GM12878 (cell line): ENCODE data around the gene MSX1. TPM values are rescaled to one million over a fixed set of nuclear protein-coding genes. Genes with fewer than 3 reads are reported as not detected.

ENCODE experiments used
- ATAC-seq: fragments of 200-7000 bp; cut with Tn5 transposase; 3 replicates; pipeline ENCODE4 v1.9.1; 2020; ENCODE audit warnings: mild to moderate bottlenecking, moderate library complexity
- BruUV-seq: library from RNA; stranded (reverse); fragments of 400-500 nt; replicated peaks from 2 replicates; lab custom pipeline; 2021; lab: Mats Ljungman, UMichigan
- CTCF ChIA-PET: fragments of 300-600 bp; sonication (Branson Sonifier 250); formaldehyde crosslinking; extraction: SDS; loops from one replicate; lab custom pipeline; 2021; ENCODE audit warnings: inconsistent platforms; lab: Yijun Ruan, JAX
- POLR2A ChIA-PET: fragments of 350-600 bp; formaldehyde crosslinking; extraction: SDS; loops from one replicate; lab custom pipeline; 2021; ENCODE audit warnings: inconsistent platforms; lab: Charles Lee
- RAD21 ChIA-PET: fragments of 300-600 bp; sonication (Branson Sonifier 250); formaldehyde crosslinking; loops from one replicate; lab custom pipeline; 2023; ENCODE audit warnings: antibody characterized with exemption; ENCODE audit not compliant: unreplicated experiment; lab: Charles Lee
- SMC1A ChIA-PET: fragments of 300-600 bp; sonication (Branson Sonifier 250); formaldehyde crosslinking; loops from one replicate; lab custom pipeline; 2023; ENCODE audit not compliant: unreplicated experiment, uncharacterized antibody; lab: Charles Lee
- DNase-seq: peaks from one replicate; pipeline ENCODE4 v3.0.0-alpha.2; 2011; ENCODE audit warnings: low read depth, low spot score
- FAIRE-seq: peaks from 3 replicates; lab custom pipeline; 2011; peaks lifted over from hg19 to GRCh38; lab: Jason Lieb, UNC
- H2AFZ ChIP-seq: 2 replicates; pipeline ENCODE4 v1.6.0; 2011; ENCODE audit warnings: low read depth, low read length, control low read depth; ENCODE audit not compliant: control insufficient read depth
- H3K27ac ChIP-seq: 2 replicates; pipeline ENCODE4 v1.5.1; 2011; ENCODE audit warnings: control low read depth; ENCODE audit not compliant: control insufficient read depth, insufficient read depth
- H3K27me3 ChIP-seq, 2 experiments: replicated peaks in 1 of 2; 2 replicates each; pipeline versions ENCODE4 v1.6.0 to v1.6.1; 2011; ENCODE audit warnings: low read length in 1 of 2; ENCODE audit not compliant: control insufficient read depth in 2 of 2, insufficient read depth in 2 of 2
- H3K36me3 ChIP-seq, 2 experiments: 2 replicates each; pipeline ENCODE4 v1.5.1; 2011; ENCODE audit warnings: low read length in 1 of 2; ENCODE audit not compliant: control insufficient read depth in 2 of 2, insufficient read depth in 2 of 2
- H3K4me1 ChIP-seq: 2 replicates; pipeline ENCODE4 v1.6.1; 2011; ENCODE audit warnings: mild to moderate bottlenecking, low read length, moderate library complexity, mixed read lengths; ENCODE audit not compliant: control insufficient read depth, insufficient read depth
- H3K4me2 ChIP-seq: 2 replicates; pipeline ENCODE4 v1.6.0; 2011; ENCODE audit warnings: control low read depth; ENCODE audit not compliant: control insufficient read depth, insufficient read depth
- H3K4me3 ChIP-seq: fragments of 200-600 bp; sonication (generic); 2 replicates; pipeline ENCODE4 v1.5.1; 2016
- H3K79me2 ChIP-seq: 2 replicates; pipeline ENCODE4 v1.6.0; 2011; ENCODE audit warnings: low read length; ENCODE audit not compliant: control insufficient read depth, insufficient read depth
- H3K9ac ChIP-seq: 2 replicates; pipeline ENCODE4 v1.8.0; 2011; ENCODE audit warnings: low read length, control low read depth, mixed read lengths; ENCODE audit not compliant: control insufficient read depth, insufficient read depth
- H3K9me3 ChIP-seq: replicated peaks from 3 replicates; pipeline ENCODE4 v1.5.1; 2011; ENCODE audit warnings: mild to moderate bottlenecking, low read length; ENCODE audit not compliant: control insufficient read depth, insufficient read depth
- H4K20me1 ChIP-seq: 2 replicates; pipeline ENCODE4 v1.6.0; 2011; ENCODE audit not compliant: control insufficient read depth, insufficient read depth
- DPF2 ChIP-seq: fragments of 450-650 bp; IDR thresholded peaks from 2 replicates; pipeline ENCODE4 v1.6.1; 2017; ENCODE audit warnings: mild to moderate bottlenecking
- FOS ChIP-seq: IDR thresholded peaks from 3 replicates; pipeline ENCODE4 v1.6.1; 2011; ENCODE audit warnings: borderline replicate concordance; ENCODE audit not compliant: insufficient read length; ENCODE audit errors: extremely low read depth
- HDGF ChIP-seq: fragments of 450-650 bp; IDR thresholded peaks from 2 replicates; pipeline ENCODE4 v1.6.1; 2016; ENCODE audit warnings: antibody characterized with exemption
- MEF2B ChIP-seq: fragments of 450-650 bp; IDR thresholded peaks from 2 replicates; pipeline ENCODE4 v1.6.1; 2018; ENCODE audit warnings: mild to moderate bottlenecking, moderate library complexity; ENCODE audit not compliant: partially characterized antibody, poor library complexity, severe bottlenecking
- MYC ChIP-seq: IDR thresholded peaks from 2 replicates; pipeline ENCODE4 v1.6.1; 2011; ENCODE audit warnings: mild to moderate bottlenecking, low read length, moderate library complexity, inconsistent platforms; ENCODE audit not compliant: insufficient read depth, insufficient replicate concordance, insufficient read length, severe bottlenecking
- NBN ChIP-seq: fragments of 450-650 bp; IDR thresholded peaks from 2 replicates; pipeline ENCODE4 v1.6.1; 2016
- NFXL1 ChIP-seq: fragments of 450-650 bp; IDR thresholded peaks from 2 replicates; pipeline ENCODE4 v1.6.1; 2017; ENCODE audit warnings: antibody characterized with exemption, mild to moderate bottlenecking, borderline replicate concordance
- NFYA ChIP-seq: IDR thresholded peaks from 2 replicates; pipeline ENCODE4 v1.6.1; 2011; ENCODE audit warnings: low read depth, mild to moderate bottlenecking, low read length, improper control_type of control experiment, borderline replicate concordance
- NR2C2 ChIP-seq: IDR thresholded peaks from 2 replicates; pipeline ENCODE4 v1.6.1; 2011; ENCODE audit warnings: borderline replicate concordance, low read depth; ENCODE audit not compliant: control insufficient read depth, insufficient read length
- RAD21 ChIP-seq: IDR thresholded peaks from 2 replicates; pipeline ENCODE4 v1.6.1; 2011; ENCODE audit warnings: mild to moderate bottlenecking, low read depth, low read length, moderate library complexity; ENCODE audit not compliant: insufficient read depth
- RAD51 ChIP-seq: fragments of 450-650 bp; IDR thresholded peaks from 2 replicates; pipeline ENCODE4 v1.6.1; 2016; ENCODE audit warnings: moderate library complexity, mild to moderate bottlenecking, inconsistent platforms
- SMARCA5 ChIP-seq: fragments of 450-650 bp; IDR thresholded peaks from 2 replicates; pipeline ENCODE4 v1.6.1; 2017; ENCODE audit warnings: mild to moderate bottlenecking
- SMC3 ChIP-seq: IDR thresholded peaks from 2 replicates; pipeline ENCODE4 v1.6.1; 2011; ENCODE audit warnings: low read length, improper control_type of control experiment, borderline replicate concordance
- STAT3 ChIP-seq: IDR thresholded peaks from 2 replicates; pipeline ENCODE4 v1.6.1; 2011; ENCODE audit warnings: low read depth, low read length, improper control_type of control experiment
- SUZ12 ChIP-seq: fragments of 200-600 bp; sonication (generic); IDR thresholded peaks from one replicate; pipeline ENCODE4 v1.6.1; 2018; ENCODE audit warnings: antibody characterized with exemption, mild to moderate bottlenecking; ENCODE audit not compliant: unreplicated experiment
- TCF3 ChIP-seq: IDR thresholded peaks from 2 replicates; pipeline ENCODE4 v1.6.1; 2012; ENCODE audit warnings: low read depth, mild to moderate bottlenecking, low read length, borderline replicate concordance; ENCODE audit not compliant: insufficient read depth
- WGBS: methylation state at CpG from one replicate; pipeline ENCODE4 v1.1.6; 2016; ENCODE audit warnings: low lambda C conversion rate; ENCODE audit not compliant: insufficient replicate concordance, insufficient coverage; ENCODE audit errors: missing lambda C conversion rate; 5-methylcytosine and 5-hydroxymethylcytosine counted together
- in situ Hi-C: fragments of 300-500 bp; cut with MboI; formaldehyde crosslinking; loops from 9 replicates; pipeline ENCODE4 v1.14.3; 2018; ENCODE audit warnings: mixed read lengths
- intact Hi-C: fragments of 100-400 bp; cut with micrococcal nuclease; formaldehyde crosslinking; loops from one replicate; pipeline ENCODE4 v1.14.2; 2022; ENCODE audit not compliant: unreplicated experiment
- polyA plus RNA-seq, 11 experiments: library from polyadenylated mRNA; depleted of rRNA in 4 of 11; unstranded in 6 of 11; stranded (reverse) in 5 of 11; fragments of >200 nt; fragmentation: Nextera tagmentation in 4 of 11; fragmentation: Illumina TruSeq in 1 of 11; extraction: Ambion mirVana in 4 of 11; extraction: Trizol in 1 of 11; gene quantifications; 1 replicate in 1 of 11; 2 replicates in 10 of 11; pipeline versions ENCODE4 v1.2.1 to v1.2.3, GENCODE V29; 2011 to 2016; ENCODE audit warnings: inconsistent platforms in 2 of 11, missing spikeins in 2 of 11, low read depth in 1 of 11
- total RNA-seq, 4 experiments: library from RNA; depleted of rRNA in 3 of 4; stranded (reverse); fragments of >200 nt in 3 of 4; fragmentation: Illumina TruSeq in 1 of 4; extraction: Trizol in 1 of 4; gene quantifications; 2 replicates each; pipeline versions ENCODE4 v1.2.1 to v1.2.3, GENCODE V29; 2013 to 2021
- TF ChIP-seq, protein P1 (sequence below): fragments of 450-650 bp; IDR thresholded peaks from 2 replicates; pipeline ENCODE4 v1.6.1; 2017; ENCODE audit warnings: low read depth, mild to moderate bottlenecking, moderate library complexity
- TF ChIP-seq, protein P2 (sequence below): IDR thresholded peaks from 2 replicates; pipeline ENCODE4 v1.6.1; 2011; ENCODE audit warnings: low read depth, mild to moderate bottlenecking, low read length, moderate library complexity, borderline replicate concordance; ENCODE audit errors: extremely low read depth
- TF ChIP-seq, protein P3 (sequence below): fragments of 450-650 bp; IDR thresholded peaks from 2 replicates; pipeline ENCODE4 v1.6.1; 2014; ENCODE audit warnings: mild to moderate bottlenecking
- TF ChIP-seq, protein P4 (sequence below): fragments of 150-350 bp; IDR thresholded peaks from 2 replicates; pipeline ENCODE4 v1.6.1; 2014; ENCODE audit warnings: mild to moderate bottlenecking, low read depth, low read length

The MSX1 gene
- total and polyA plus RNA-seq, 10 of the 15 experiments (the other 5 are each of a cell fraction or from before 2014, with no cell fraction given), result 0.04 to 0.56 (median 0.15) TPM; not detected in 2

DNA sequence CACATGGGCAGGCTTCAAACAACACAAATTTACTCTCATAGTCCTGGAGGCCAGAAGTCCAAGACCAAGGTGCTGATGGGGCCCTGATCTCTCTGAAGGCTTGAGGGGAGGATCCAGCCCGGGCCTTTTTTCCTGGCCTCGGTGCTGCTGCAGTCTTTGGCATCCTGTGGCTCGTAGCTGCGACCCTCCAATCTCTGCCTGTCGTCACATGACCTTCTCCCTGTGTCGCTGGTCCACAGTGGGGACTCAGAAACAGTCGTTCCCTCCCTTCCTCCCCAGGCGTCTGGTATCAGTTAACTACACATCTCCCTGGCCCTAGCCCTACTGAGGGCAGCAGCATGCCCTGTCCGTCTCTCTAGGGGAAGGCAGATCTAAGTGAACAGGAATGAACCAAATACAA is 19.1 kb upstream of the MSX1 start:
- intact Hi-C loops, result no loop called here
- no peak overlapping the region for H3K9ac ChIP-seq
- H3K4me3 ChIP-seq, result no peak overlapping the region
- 6% methylated on average over 9 of the region's 9 CpGs for WGBS
- H3K9me3 ChIP-seq, result no peaks in the 10 kb centered on the region; the same call in 2 of the 3 replicates
- no peak for FAIRE-seq
- H3K27ac ChIP-seq, result no peak overlapping the region
- H3K79me2 ChIP-seq, result no peaks in the 10 kb centered on the region
- ATAC-seq, result no peak
- CTCF ChIA-PET, result no interaction called here
- in situ Hi-C loops, result no loop called here
- no peak for DNase-seq
- SMC1A ChIA-PET, result no interaction called here
- BruUV-seq, result no TSS peak
- RAD21 ChIA-PET, result no interaction called here
- H3K4me2 ChIP-seq, result no peak overlapping the region
- TF ChIP-seq, protein P1, sequence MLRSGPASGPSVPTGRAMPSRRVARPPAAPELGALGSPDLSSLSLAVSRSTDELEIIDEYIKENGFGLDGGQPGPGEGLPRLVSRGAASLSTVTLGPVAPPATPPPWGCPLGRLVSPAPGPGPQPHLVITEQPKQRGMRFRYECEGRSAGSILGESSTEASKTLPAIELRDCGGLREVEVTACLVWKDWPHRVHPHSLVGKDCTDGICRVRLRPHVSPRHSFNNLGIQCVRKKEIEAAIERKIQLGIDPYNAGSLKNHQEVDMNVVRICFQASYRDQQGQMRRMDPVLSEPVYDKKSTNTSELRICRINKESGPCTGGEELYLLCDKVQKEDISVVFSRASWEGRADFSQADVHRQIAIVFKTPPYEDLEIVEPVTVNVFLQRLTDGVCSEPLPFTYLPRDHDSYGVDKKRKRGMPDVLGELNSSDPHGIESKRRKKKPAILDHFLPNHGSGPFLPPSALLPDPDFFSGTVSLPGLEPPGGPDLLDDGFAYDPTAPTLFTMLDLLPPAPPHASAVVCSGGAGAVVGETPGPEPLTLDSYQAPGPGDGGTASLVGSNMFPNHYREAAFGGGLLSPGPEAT, result no peak
- TF ChIP-seq STAT3, result no peak
- no peak for TF ChIP-seq SUZ12
- no peak for TF ChIP-seq TCF3
- no peak for TF ChIP-seq NFYA
- TF ChIP-seq SMARCA5, result no peak
- TF ChIP-seq HDGF, result no peak
- TF ChIP-seq MEF2B, result no peak
- TF ChIP-seq NBN, result no peak
- TF ChIP-seq FOS, result no peak
- TF ChIP-seq DPF2, result no peak
- no peak for TF ChIP-seq MYC
- no peak for TF ChIP-seq SMC3
- no peak for TF ChIP-seq RAD51
- TF ChIP-seq, protein P2, sequence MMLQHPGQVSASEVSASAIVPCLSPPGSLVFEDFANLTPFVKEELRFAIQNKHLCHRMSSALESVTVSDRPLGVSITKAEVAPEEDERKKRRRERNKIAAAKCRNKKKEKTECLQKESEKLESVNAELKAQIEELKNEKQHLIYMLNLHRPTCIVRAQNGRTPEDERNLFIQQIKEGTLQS, result no peak
- TF ChIP-seq NFXL1, result no peak
- TF ChIP-seq NR2C2, result no peak
- TF ChIP-seq, protein P3, sequence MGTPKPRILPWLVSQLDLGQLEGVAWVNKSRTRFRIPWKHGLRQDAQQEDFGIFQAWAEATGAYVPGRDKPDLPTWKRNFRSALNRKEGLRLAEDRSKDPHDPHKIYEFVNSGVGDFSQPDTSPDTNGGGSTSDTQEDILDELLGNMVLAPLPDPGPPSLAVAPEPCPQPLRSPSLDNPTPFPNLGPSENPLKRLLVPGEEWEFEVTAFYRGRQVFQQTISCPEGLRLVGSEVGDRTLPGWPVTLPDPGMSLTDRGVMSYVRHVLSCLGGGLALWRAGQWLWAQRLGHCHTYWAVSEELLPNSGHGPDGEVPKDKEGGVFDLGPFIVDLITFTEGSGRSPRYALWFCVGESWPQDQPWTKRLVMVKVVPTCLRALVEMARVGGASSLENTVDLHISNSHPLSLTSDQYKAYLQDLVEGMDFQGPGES, result no peak
- no peak for TF ChIP-seq RAD21
- TF ChIP-seq, protein P4, sequence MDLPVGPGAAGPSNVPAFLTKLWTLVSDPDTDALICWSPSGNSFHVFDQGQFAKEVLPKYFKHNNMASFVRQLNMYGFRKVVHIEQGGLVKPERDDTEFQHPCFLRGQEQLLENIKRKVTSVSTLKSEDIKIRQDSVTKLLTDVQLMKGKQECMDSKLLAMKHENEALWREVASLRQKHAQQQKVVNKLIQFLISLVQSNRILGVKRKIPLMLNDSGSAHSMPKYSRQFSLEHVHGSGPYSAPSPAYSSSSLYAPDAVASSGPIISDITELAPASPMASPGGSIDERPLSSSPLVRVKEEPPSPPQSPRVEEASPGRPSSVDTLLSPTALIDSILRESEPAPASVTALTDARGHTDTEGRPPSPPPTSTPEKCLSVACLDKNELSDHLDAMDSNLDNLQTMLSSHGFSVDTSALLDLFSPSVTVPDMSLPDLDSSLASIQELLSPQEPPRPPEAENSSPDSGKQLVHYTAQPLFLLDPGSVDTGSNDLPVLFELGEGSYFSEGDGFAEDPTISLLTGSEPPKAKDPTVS, result no peak
- no peaks in the 10 kb centered on the region for H3K4me1 ChIP-seq
- H3K36me3 ChIP-seq, result no peaks in the 10 kb centered on the region
- no peaks in the 10 kb centered on the region for H4K20me1 ChIP-seq
- POLR2A ChIA-PET, result no interaction called here
- H3K27me3 ChIP-seq, result no peaks in the 10 kb centered on the region; a peak in 2 of 4 replicates
- H2AFZ ChIP-seq, result no peak overlapping the region
